Measurements from ENCODE around the gene CDK5. TPM values are rescaled to one million over a fixed set of nuclear protein-coding genes. Genes with fewer than 3 reads are reported as not detected.
A peak's percentile ranks its signal among the peaks of the same experiment; 100 is the strongest.

CDK5 gene
- total and polyA plus RNA-seq, 4 experiments from 2014 or later = 6.3 to 15.2 (median 9.1) TPM

GRCh38 chr7:151034312-151035025, 23.2 kb downstream of the CDK5 start:
- Mint-ChIP-seq H3K36me3 (peaks cover 12 to 28% of the 10 kb centered on the region in 2 donors), H3K4me1 (peaks cover 2 to 15% (median 10%) of the 10 kb centered on the region in 4 donors), H3K27ac (no peak overlapping the region), H3K9me3 (no peaks in the 10 kb centered on the region), H3K27me3 (no peaks in the 10 kb centered on the region), H3K4me3 (no peak overlapping the region)
- Histone ChIP-seq H3K27ac (ENCODE audit: low read depth, low read length) (no peak overlapping the region), H3K4me3 (ENCODE audit: low read length in 2 of 2) (no peak overlapping the region), H3K36me3 (ENCODE audit: insufficient read depth, low read length) (peaks cover 38% of the 10 kb centered on the region), H3K27me3 (ENCODE audit: insufficient read depth, low read length) (no peaks in the 10 kb centered on the region), H3K9me3 (ENCODE audit: control insufficient read depth in 1 of 2, low read length in 2 of 2) (no peaks in the 10 kb centered on the region), H3K4me1 (ENCODE audit: insufficient read depth, low read length) (peaks cover 15% of the 10 kb centered on the region)
- ChIA-PET POLR2A (ENCODE audit: partially characterized antibody) (interaction anchor here (0.8 to 1.1 kb wide), 2 partner anchors 16 to 21 kb away, joined by 3 read pairs; no protein-coding TSS in a partner anchor), CTCF (ENCODE audit: partially characterized antibody) (no interaction called here)
- intact Hi-C loops (cut with micrococcal nuclease) = no loop called here
- DNase-seq = no peak

- peaks cover 12 to 26% of the 10 kb centered on the region in 2 donors for H3K36me3 Mint-ChIP-seq
Observed at GRCh38 chr7:151033864-151034249, 23.8 kb downstream of the CDK5 start.

GRCh38 chr7:151032936-151033863, 24.5 kb downstream of the CDK5 start:
- Mint-ChIP-seq H3K4me3 (peak overlapping the region in 1 of 8 donors; percentile 48), H3K27me3 (no peaks in the 10 kb centered on the region), H3K9me3 (no peaks in the 10 kb centered on the region), H3K4me1 (peaks cover 7 to 19% (median 14%) of the 10 kb centered on the region in 4 donors), H3K27ac (peak overlapping the region in 1 of 7 donors; percentile 18), H3K36me3 (peaks cover 12 to 32% of the 10 kb centered on the region in 2 donors)
- no peak overlapping the region for H3K4me3 ChIP-seq (ENCODE audit: low read length in 2 of 2)
- no peaks in the 10 kb centered on the region for H3K9me3 ChIP-seq (ENCODE audit: control insufficient read depth in 1 of 2, low read length in 2 of 2)
- POLR2A ChIA-PET (ENCODE audit: partially characterized antibody) = interaction anchor here (1.1 to 1.2 kb wide), 2 partner anchors 19 to 25 kb away, joined by 3 read pairs; no protein-coding TSS in a partner anchor
- H3K4me1 ChIP-seq (ENCODE audit: insufficient read depth, low read length) = peaks cover 14% of the 10 kb centered on the region
- intact Hi-C loops (cut with micrococcal nuclease) = no loop called here
- no peaks in the 10 kb centered on the region for H3K27me3 ChIP-seq (ENCODE audit: insufficient read depth, low read length)
- peaks cover 38% of the 10 kb centered on the region for H3K36me3 ChIP-seq (ENCODE audit: insufficient read depth, low read length)
- no peak overlapping the region for H3K27ac ChIP-seq (ENCODE audit: low read depth, low read length)
- CTCF ChIA-PET (ENCODE audit: partially characterized antibody) = interaction anchor here (3.2 kb wide), 1 partner anchor 15 kb away, joined by 14 read pairs; no protein-coding TSS in a partner anchor
- DNase-seq = no peak

More at GRCh38 chr7:151033864-151034249, 23.8 kb downstream of the CDK5 start:
- Mint-ChIP-seq H3K4me3 (no peak overlapping the region), H3K27me3 (no peaks in the 10 kb centered on the region), H3K9me3 (no peaks in the 10 kb centered on the region), H3K27ac (no peak overlapping the region), H3K4me1 (peaks cover 4 to 15% (median 10%) of the 10 kb centered on the region in 4 donors)
- H3K27me3 ChIP-seq (ENCODE audit: insufficient read depth, low read length) = no peaks in the 10 kb centered on the region
- no peak overlapping the region for H3K4me3 ChIP-seq (ENCODE audit: low read length in 2 of 2)
- ChIA-PET CTCF (ENCODE audit: partially characterized antibody) (interaction anchor here (3.2 kb wide), 1 partner anchor 15 kb away, joined by 14 read pairs; no protein-coding TSS in a partner anchor), POLR2A (ENCODE audit: partially characterized antibody) (interaction anchor here (1.1 to 1.2 kb wide), 2 partner anchors 20 to 25 kb away, joined by 3 read pairs; no protein-coding TSS in a partner anchor)
- H3K27ac ChIP-seq (ENCODE audit: low read depth, low read length) = no peak overlapping the region
- peaks cover 38% of the 10 kb centered on the region for H3K36me3 ChIP-seq (ENCODE audit: insufficient read depth, low read length)
- no peak for DNase-seq
- peaks cover 15% of the 10 kb centered on the region for H3K4me1 ChIP-seq (ENCODE audit: insufficient read depth, low read length)
- H3K9me3 ChIP-seq (ENCODE audit: control insufficient read depth in 1 of 2, low read length in 2 of 2) = no peaks in the 10 kb centered on the region
- intact Hi-C loops (cut with micrococcal nuclease) = no loop called here

- peak overlapping the region in 1 of 7 donors; percentile 18 for H3K27ac Mint-ChIP-seq
- POLR2A ChIA-PET (ENCODE audit: partially characterized antibody) = interaction anchor here (0.9 kb wide), 1 partner anchor 26 kb away, joined by 3 read pairs; no protein-coding TSS in a partner anchor
Observed at GRCh38 chr7:151031011-151031410, 26.7 kb downstream of the CDK5 start.

GRCh38 chr7:151028948-151029501, 28.7 kb downstream of the CDK5 start:
- peaks cover 13 to 28% (median 21%) of the 10 kb centered on the region in 4 donors for H3K4me1 Mint-ChIP-seq
- no peaks in the 10 kb centered on the region for H3K9me3 ChIP-seq (ENCODE audit: control insufficient read depth in 1 of 2, low read length in 2 of 2)
- peak overlapping the region; percentile 88 for H3K27ac ChIP-seq (ENCODE audit: low read depth, low read length)
- H3K27ac Mint-ChIP-seq = peak overlapping the region; percentile 99 to 100 (median 99)
- POLR2A ChIA-PET (ENCODE audit: partially characterized antibody) = interaction anchor here (0.9 to 2.8 kb wide), 16 partner anchors 16 to 312 kb away, joined by 3 to 182 read pairs (median 5); partner anchors contain the start of genes ASIC3, CDK5, FASTK and NUB1
- H3K27me3 ChIP-seq (ENCODE audit: insufficient read depth, low read length) = no peaks in the 10 kb centered on the region
- peaks cover 6 to 18% of the 10 kb centered on the region in 2 donors for H3K36me3 Mint-ChIP-seq
- intact Hi-C loops (cut with micrococcal nuclease) = loop anchor here (1.0 kb wide), 6 partner anchors 11 to 624 kb away; partner anchors contain the start of gene TMUB1
- no peaks in the 10 kb centered on the region for H3K9me3 Mint-ChIP-seq
- peaks cover 16% of the 10 kb centered on the region for H3K36me3 ChIP-seq (ENCODE audit: insufficient read depth, low read length)
- CTCF ChIA-PET (ENCODE audit: partially characterized antibody) = interaction anchor here (0.7 to 4.4 kb wide), 15 partner anchors 9 to 152 kb away, joined by 3 to 44 read pairs (median 6); partner anchors contain the start of gene TMUB1
- H3K4me1 ChIP-seq (ENCODE audit: insufficient read depth, low read length) = peaks cover 21% of the 10 kb centered on the region
- peak overlapping the region; percentile 84 to 88 for H3K4me3 ChIP-seq (ENCODE audit: low read length in 2 of 2)
- H3K4me3 Mint-ChIP-seq = peak overlapping the region; percentile 92 to 97 (median 95)
- DNase-seq = no peak
- no peaks in the 10 kb centered on the region for H3K27me3 Mint-ChIP-seq

More at GRCh38 chr7:151031011-151031410, 26.7 kb downstream of the CDK5 start:
- Mint-ChIP-seq H3K27me3 (no peaks in the 10 kb centered on the region), H3K9me3 (no peaks in the 10 kb centered on the region), H3K4me3 (peak overlapping the region in 1 of 8 donors; percentile 32), H3K4me1 (peaks cover 13 to 28% (median 21%) of the 10 kb centered on the region in 4 donors), H3K36me3 (peaks cover 6 to 24% of the 10 kb centered on the region in 2 donors)
- no peak overlapping the region for H3K4me3 ChIP-seq (ENCODE audit: low read length in 2 of 2)
- peaks cover 21% of the 10 kb centered on the region for H3K4me1 ChIP-seq (ENCODE audit: insufficient read depth, low read length)
- no peak overlapping the region for H3K27ac ChIP-seq (ENCODE audit: low read depth, low read length)
- no peaks in the 10 kb centered on the region for H3K9me3 ChIP-seq (ENCODE audit: control insufficient read depth in 1 of 2, low read length in 2 of 2)
- CTCF ChIA-PET (ENCODE audit: partially characterized antibody) = interaction anchor here (0.7 to 3.2 kb wide), 4 partner anchors 12 to 81 kb away, joined by 3 to 14 read pairs (median 4); no protein-coding TSS in a partner anchor
- intact Hi-C loops (cut with micrococcal nuclease) = no loop called here
- no peak for DNase-seq
- H3K27me3 ChIP-seq (ENCODE audit: insufficient read depth, low read length) = no peaks in the 10 kb centered on the region
- H3K36me3 ChIP-seq (ENCODE audit: insufficient read depth, low read length) = peaks cover 31% of the 10 kb centered on the region

- H3K27me3 Mint-ChIP-seq = no peaks in the 10 kb centered on the region
- peaks cover 13 to 28% (median 21%) of the 10 kb centered on the region in 4 donors for H3K4me1 Mint-ChIP-seq
- peak within 1 kb of the TSS; percentile 99 to 100 (median 99) for H3K27ac Mint-ChIP-seq
- peak; percentile 99 to 100 (median 99) for DNase-seq
- CTCF ChIA-PET (ENCODE audit: partially characterized antibody) = interaction anchor here (0.7 to 4.4 kb wide), 17 partner anchors 10 to 152 kb away, joined by 3 to 44 read pairs (median 6); partner anchors contain the start of gene TMUB1
- peak within 1 kb of the TSS; percentile 84 to 88 for H3K4me3 ChIP-seq (ENCODE audit: low read length in 2 of 2)
- H3K27ac ChIP-seq (ENCODE audit: low read depth, low read length) = peak within 1 kb of the TSS; percentile 88
- intact Hi-C loops (cut with micrococcal nuclease) = loop anchor here (1.0 kb wide), 6 partner anchors 10 to 623 kb away; partner anchors contain the start of gene TMUB1
- H3K9me3 Mint-ChIP-seq = no peaks in the 10 kb centered on the region
- H3K9me3 ChIP-seq (ENCODE audit: control insufficient read depth in 1 of 2, low read length in 2 of 2) = no peaks in the 10 kb centered on the region
- peaks cover 21% of the 10 kb centered on the region for H3K4me1 ChIP-seq (ENCODE audit: insufficient read depth, low read length)
- peak within 1 kb of the TSS; percentile 92 to 97 (median 95) for H3K4me3 Mint-ChIP-seq
- no peaks in the 10 kb centered on the region for H3K27me3 ChIP-seq (ENCODE audit: insufficient read depth, low read length)
- POLR2A ChIA-PET (ENCODE audit: partially characterized antibody) = interaction anchor here (0.8 to 2.8 kb wide), 19 partner anchors 15 to 313 kb away, joined by 3 to 182 read pairs (median 4); partner anchors contain the start of genes ASIC3, CDK5, FASTK and NUB1
- H3K36me3 Mint-ChIP-seq = peaks cover 6 to 18% of the 10 kb centered on the region in 2 donors
- H3K36me3 ChIP-seq (ENCODE audit: insufficient read depth, low read length) = peaks cover 11% of the 10 kb centered on the region
Observed at GRCh38 chr7:151028131-151028947, 29.4 kb downstream of the CDK5 start, which contains the start of gene ABCB8. Gene ABCB8, plus strand, starts transcription at chr7:151028450. Its CDS starts 66 bp downstream, at chr7:151028516.

All from CD4-positive, alpha-beta memory T cell (primary cell).